Measurements from ENCODE around the gene DNAJC8.

DNAJC8 gene

GRCh38 chr1:28266920-28267322, 34.1 kb upstream of the DNAJC8 start:
- no peak for DNase-seq
- Histone ChIP-seq H3K27ac (no peak overlapping the region), H3K36me3 (replicated peaks) (no peaks in the 10 kb centered on the region), H3K4me3 (ENCODE audit: low read depth, low read length) (no peak overlapping the region), H3K27me3 (replicated peaks) (no peaks in the 10 kb centered on the region)
- in situ Hi-C loops (cut with HindIII; ENCODE audit: low pct_ligation_motif_present, low sequenced_read_pairs): no loop called here
- no peak for TF ChIP-seq CTCF (IDR thresholded peaks at IDR 0.05; ENCODE audit: low read depth, low read length, missing control alignments)

- H3K27ac ChIP-seq: no peak overlapping the region
- H3K27me3 ChIP-seq (replicated peaks): no peaks in the 10 kb centered on the region
- no peak for DNase-seq
- H3K36me3 ChIP-seq (replicated peaks): no peaks in the 10 kb centered on the region
- in situ Hi-C loops (cut with HindIII; ENCODE audit: low pct_ligation_motif_present, low sequenced_read_pairs): no loop called here
- no peak overlapping the region for H3K4me3 ChIP-seq (ENCODE audit: low read depth, low read length)
- TF ChIP-seq CTCF (IDR thresholded peaks at IDR 0.05; ENCODE audit: low read depth, low read length, missing control alignments): no peak
Measured at GRCh38 chr1:28265577-28265976, 32.7 kb upstream of the DNAJC8 start.

- in situ Hi-C loops (cut with HindIII; ENCODE audit: low pct_ligation_motif_present, low sequenced_read_pairs): no loop called here
Measured at GRCh38 chr1:28264897-28265296, 32.1 kb upstream of the DNAJC8 start.

GRCh38 chr1:28260803-28261174, 28.0 kb upstream of the DNAJC8 start:
- no peak for TF ChIP-seq CTCF (IDR thresholded peaks at IDR 0.05; ENCODE audit: low read depth, low read length, missing control alignments)
- no peak for DNase-seq
- H3K27ac ChIP-seq: no peak overlapping the region
- H3K36me3 ChIP-seq (replicated peaks): no peaks in the 10 kb centered on the region
- H3K27me3 ChIP-seq (replicated peaks): no peaks in the 10 kb centered on the region
- in situ Hi-C loops (cut with HindIII; ENCODE audit: low pct_ligation_motif_present, low sequenced_read_pairs): no loop called here
- H3K4me3 ChIP-seq (ENCODE audit: low read depth, low read length): peak overlapping the region; percentile 89

More at GRCh38 chr1:28264897-28265296, 32.1 kb upstream of the DNAJC8 start:
- H3K27ac ChIP-seq: no peak overlapping the region
- H3K36me3 ChIP-seq (replicated peaks): no peaks in the 10 kb centered on the region
- no peak overlapping the region for H3K4me3 ChIP-seq (ENCODE audit: low read depth, low read length)
- no peaks in the 10 kb centered on the region for H3K27me3 ChIP-seq (replicated peaks)
- no peak for DNase-seq
- TF ChIP-seq CTCF (IDR thresholded peaks at IDR 0.05; ENCODE audit: low read depth, low read length, missing control alignments): no peak

- DNase-seq: peak; percentile 71
- in situ Hi-C loops (cut with HindIII; ENCODE audit: low pct_ligation_motif_present, low sequenced_read_pairs): no loop called here
Measured at GRCh38 chr1:28259934-28260802, 27.3 kb upstream of the DNAJC8 start.

More at GRCh38 chr1:28259934-28260802, 27.3 kb upstream of the DNAJC8 start:
- no peaks in the 10 kb centered on the region for H3K36me3 ChIP-seq (replicated peaks)
- H3K4me3 ChIP-seq (ENCODE audit: low read depth, low read length): peak overlapping the region; percentile 89
- H3K27me3 ChIP-seq (replicated peaks): no peaks in the 10 kb centered on the region
- H3K27ac ChIP-seq: peak overlapping the region; percentile 75
- TF ChIP-seq CTCF (IDR thresholded peaks at IDR 0.05; ENCODE audit: low read depth, low read length, missing control alignments): no peak

All from brain microvascular endothelial cell (primary cell).